Vagina (tissue), 2 donors: ENCODE results near the gene SMG6. TPM values are rescaled to one million over a fixed set of nuclear protein-coding genes. Genes with fewer than 3 reads are reported as not detected.
"Not testable (repeated sequence)": the region's sequence is repeated elsewhere in the genome, so short reads cannot be mapped to it uniquely, and the experiment has no call there.

Experiments used
- DNase-seq, 2 donors: peaks; one replicate each; pipeline ENCODE4 v3.0.0-alpha.2; 2017; ENCODE audit errors: extremely low spot score in 2 of 2
- H3K27ac ChIP-seq: fragments of 200-600 bp; sonication (generic); one replicate; pipeline ENCODE4 v1.5.1; 2019
- H3K27me3 ChIP-seq: fragments of 200-600 bp; sonication (generic); one replicate; pipeline ENCODE4 v1.5.1; 2019
- H3K36me3 ChIP-seq, 2 donors: fragments of 200-600 bp; sonication (generic); one replicate each; pipeline ENCODE4 v1.5.1; 2017 to 2019
- H3K4me1 ChIP-seq: fragments of 200-600 bp; sonication (generic); one replicate; pipeline ENCODE4 v1.5.1; 2019
- H3K4me3 ChIP-seq, 2 donors: fragments of 200-600 bp; sonication (generic); 1 replicate in 1 of 2; 2 replicates in 1 of 2; pipeline ENCODE4 v1.5.1; 2016 to 2019
- H3K9me3 ChIP-seq: fragments of 200-600 bp; sonication (generic); one replicate; pipeline ENCODE4 v1.5.1; 2019
- CTCF ChIP-seq, 3 experiments: fragments of 450-650 bp in 2 of 3; fragments of 200-600 bp in 1 of 3; sonication (generic) in 1 of 3; IDR thresholded peaks; one replicate each; pipeline ENCODE4 v1.5.1; 2017 to 2019; ENCODE audit warnings: antibody characterized with exemption in 3 of 3, mild to moderate bottlenecking in 2 of 3, moderate library complexity in 2 of 3
- POLR2A ChIP-seq, 2 donors: fragments of 450-650 bp; IDR thresholded peaks; one replicate each; pipeline ENCODE4 v1.6.1; 2017; ENCODE audit warnings: antibody characterized with exemption in 2 of 2, mild to moderate bottlenecking in 2 of 2, moderate library complexity in 2 of 2
- POLR2AphosphoS5 ChIP-seq, 2 donors: sonication (generic); formaldehyde crosslinking; IDR thresholded peaks; one replicate each; pipeline ENCODE4 v1.9.0; 2017; ENCODE audit warnings: antibody characterized with exemption in 2 of 2, mild to moderate bottlenecking in 2 of 2, low read depth in 1 of 2; ENCODE audit not compliant: insufficient read depth in 1 of 2
- intact Hi-C: fragments of 100-400 bp; cut with DNase I; formaldehyde crosslinking; loops from one replicate; pipeline ENCODE4 v1.15.1; 2023
- total RNA-seq: library from RNA; depleted of rRNA; stranded (reverse); fragments of >200 nt; gene quantifications from one replicate; pipeline ENCODE4 v1.2.3, GENCODE V29; 2016

SMG6 gene
- total RNA-seq, 1 donor from 2014 or later: 46.2 TPM

GRCh38 chr17:2204393-2204792 is 99.2 kb downstream of the SMG6 start:
- Histone ChIP-seq H3K4me3 (no peak overlapping the region), H3K4me1 (no peaks in the 10 kb centered on the region), H3K9me3 (no peaks in the 10 kb centered on the region), H3K27ac (no peak overlapping the region), H3K36me3 (no peaks in the 10 kb centered on the region), H3K27me3 (no peaks in the 10 kb centered on the region)
- intact Hi-C loops: no loop called here
- TF ChIP-seq POLR2AphosphoS5 (IDR thresholded peaks at IDR 0.05; ENCODE audit: insufficient read depth in 1 of 2, low read depth in 1 of 2) (no peak), POLR2A (IDR thresholded peaks at IDR 0.05) (no peak), CTCF (IDR thresholded peaks at IDR 0.05) (no peak)
- no peak for DNase-seq

- no peaks in the 10 kb centered on the region for H3K27me3 ChIP-seq
- H3K36me3 ChIP-seq: no peaks in the 10 kb centered on the region
- no peak overlapping the region for H3K27ac ChIP-seq
- TF ChIP-seq POLR2AphosphoS5 (IDR thresholded peaks at IDR 0.05; ENCODE audit: insufficient read depth in 1 of 2, low read depth in 1 of 2): no peak
- no peak for TF ChIP-seq POLR2A (IDR thresholded peaks at IDR 0.05)
- TF ChIP-seq CTCF (IDR thresholded peaks at IDR 0.05): no peak
- intact Hi-C loops: no loop called here
- no peaks in the 10 kb centered on the region for H3K9me3 ChIP-seq
- H3K4me3 ChIP-seq: no peak overlapping the region
- no peak for DNase-seq
- H3K4me1 ChIP-seq: no peaks in the 10 kb centered on the region
Measured at GRCh38 chr17:2203818-2204217, 99.8 kb downstream of the SMG6 start.

GRCh38 chr17:2202996-2203575 is 100.5 kb downstream of the SMG6 start:
- H3K27me3 ChIP-seq: no peaks in the 10 kb centered on the region
- no peaks in the 10 kb centered on the region for H3K36me3 ChIP-seq
- no peak for TF ChIP-seq POLR2AphosphoS5 (IDR thresholded peaks at IDR 0.05; ENCODE audit: insufficient read depth in 1 of 2, low read depth in 1 of 2)
- no peak for TF ChIP-seq CTCF (IDR thresholded peaks at IDR 0.05)
- TF ChIP-seq POLR2A (IDR thresholded peaks at IDR 0.05): no peak
- no peaks in the 10 kb centered on the region for H3K9me3 ChIP-seq
- intact Hi-C loops: no loop called here
- H3K27ac ChIP-seq: no peak overlapping the region
- H3K4me3 ChIP-seq: no peak overlapping the region
- H3K4me1 ChIP-seq: no peaks in the 10 kb centered on the region
- no peak for DNase-seq

GRCh38 chr17:2202302-2202995 is 101.1 kb downstream of the SMG6 start:
- Histone ChIP-seq H3K27ac (no peak overlapping the region), H3K27me3 (no peaks in the 10 kb centered on the region), H3K9me3 (no peaks in the 10 kb centered on the region), H3K4me3 (no peak overlapping the region), H3K4me1 (peaks cover under 1% of the 10 kb centered on the region), H3K36me3 (no peaks in the 10 kb centered on the region)
- TF ChIP-seq POLR2AphosphoS5 (IDR thresholded peaks at IDR 0.05; ENCODE audit: insufficient read depth in 1 of 2, low read depth in 1 of 2): no peak
- DNase-seq: no peak
- intact Hi-C loops: no loop called here

- H3K27ac ChIP-seq, H3K9me3 ChIP-seq, DNase-seq, H3K4me3 ChIP-seq, H3K36me3 ChIP-seq, H3K27me3 ChIP-seq, intact Hi-C loops: not testable (repeated sequence)
- peaks cover 12% of the 10 kb centered on the region for H3K4me1 ChIP-seq
Measured at GRCh38 chr17:2199386-2199785, 104.2 kb downstream of the SMG6 start.

GRCh38 chr17:2198927-2199326 is 104.7 kb downstream of the SMG6 start:
- H3K27ac ChIP-seq: no peak overlapping the region
- H3K9me3 ChIP-seq: no peaks in the 10 kb centered on the region
- no peaks in the 10 kb centered on the region for H3K27me3 ChIP-seq
- H3K36me3 ChIP-seq: no peaks in the 10 kb centered on the region
- no peak for DNase-seq
- TF ChIP-seq CTCF (IDR thresholded peaks at IDR 0.05) (no peak), POLR2AphosphoS5 (IDR thresholded peaks at IDR 0.05; ENCODE audit: insufficient read depth in 1 of 2, low read depth in 1 of 2) (no peak), POLR2A (IDR thresholded peaks at IDR 0.05) (no peak)
- no peak overlapping the region for H3K4me3 ChIP-seq
- intact Hi-C loops: no loop called here
- peaks cover 12% of the 10 kb centered on the region for H3K4me1 ChIP-seq
